Measurements from ENCODE around the gene IFITM10. TPM values are rescaled to one million over a fixed set of nuclear protein-coding genes. Genes with fewer than 3 reads are reported as not detected.
A peak's percentile ranks its signal among the peaks of the same experiment; 100 is the strongest.

IFITM10 gene
- total and polyA plus RNA-seq, 10 of the 15 experiments (the other 5 are each of a cell fraction or from before 2014, with no cell fraction given), result 0.04 to 0.27 TPM; not detected in 8

- Histone ChIP-seq H3K4me3 (no peak overlapping the region), H2AFZ (ENCODE audit: control insufficient read depth, low read depth, low read length) (no peak overlapping the region), H3K9me3 (replicated peaks; ENCODE audit: control insufficient read depth, insufficient read depth, low read length) (no peaks in the 10 kb centered on the region; the same call in 2 of the 3 replicates), H4K20me1 (ENCODE audit: control insufficient read depth, insufficient read depth) (no peaks in the 10 kb centered on the region), H3K9ac (ENCODE audit: control insufficient read depth, insufficient read depth, low read length) (no peak overlapping the region), H3K79me2 (ENCODE audit: control insufficient read depth, insufficient read depth, low read length) (no peaks in the 10 kb centered on the region), H3K4me2 (ENCODE audit: control insufficient read depth, insufficient read depth) (no peak overlapping the region), H3K27ac (ENCODE audit: control insufficient read depth, insufficient read depth) (no peak overlapping the region), H3K36me3 (ENCODE audit: control insufficient read depth in 2 of 2, insufficient read depth in 2 of 2, low read length in 1 of 2) (no peaks in the 10 kb centered on the region), H3K27me3 (replicated peaks in 1 of 2; ENCODE audit: control insufficient read depth in 2 of 2, insufficient read depth in 2 of 2, low read length in 1 of 2) (no peaks in the 10 kb centered on the region; a peak in 1 of 4 replicates), H3K4me1 (ENCODE audit: control insufficient read depth, insufficient read depth, low read length) (peaks cover 5% of the 10 kb centered on the region)
- intact Hi-C loops (cut with micrococcal nuclease; ENCODE audit: unreplicated experiment) (no loop called here), in situ Hi-C loops (cut with MboI) (no loop called here)
- POLR2A ChIA-PET, result no interaction called here
- no TSS peak for BruUV-seq (replicated peaks)
- CTCF ChIA-PET, result interaction anchor here (1.0 to 1.5 kb wide), 5 partner anchors 7 to 450 kb away, joined by 3 to 9 read pairs (median 5); partner anchors contain the start of gene SYT8
- TF ChIP-seq CBX3 (IDR thresholded peaks at IDR 0.05; ENCODE audit: borderline replicate concordance, low read depth) (no peak), SPI1 (IDR thresholded peaks at IDR 0.05; ENCODE audit: borderline replicate concordance, insufficient read depth, low read depth, low read length) (peak; percentile 12; the same call in 1 of the 2 replicates)
- FAIRE-seq, result no peak
- RAD21 ChIA-PET (ENCODE audit: unreplicated experiment), result no interaction called here
- SMC1A ChIA-PET (ENCODE audit: uncharacterized antibody, unreplicated experiment), result interaction anchor here (1.1 to 1.6 kb wide), 2 partner anchors 131 to 299 kb away, joined by 3 to 4 read pairs; no protein-coding TSS in a partner anchor
- DNase-seq (ENCODE audit: low read depth, low spot score), result no peak
- no peak for ATAC-seq
- 41% methylated on average over 10 of the region's 10 CpGs for WGBS (ENCODE audit: insufficient coverage, insufficient replicate concordance, low lambda C conversion rate, missing lambda C conversion rate)
Measured at GRCh38 chr11:1701091-1701807, 49.1 kb downstream of the IFITM10 start.

GRCh38 chr11:1699771-1700170, 50.6 kb downstream of the IFITM10 start:
- Histone ChIP-seq H3K4me3 (no peak overlapping the region), H4K20me1 (ENCODE audit: control insufficient read depth, insufficient read depth) (no peaks in the 10 kb centered on the region), H3K4me2 (ENCODE audit: control insufficient read depth, insufficient read depth) (no peak overlapping the region), H3K27ac (ENCODE audit: control insufficient read depth, insufficient read depth) (no peak overlapping the region), H3K27me3 (replicated peaks in 1 of 2; ENCODE audit: control insufficient read depth in 2 of 2, insufficient read depth in 2 of 2, low read length in 1 of 2) (no peaks in the 10 kb centered on the region; a peak in 1 of 4 replicates), H3K79me2 (ENCODE audit: control insufficient read depth, insufficient read depth, low read length) (no peaks in the 10 kb centered on the region), H3K4me1 (ENCODE audit: control insufficient read depth, insufficient read depth, low read length) (no peaks in the 10 kb centered on the region), H2AFZ (ENCODE audit: control insufficient read depth, low read depth, low read length) (no peak overlapping the region), H3K36me3 (ENCODE audit: control insufficient read depth in 2 of 2, insufficient read depth in 2 of 2, low read length in 1 of 2) (no peaks in the 10 kb centered on the region), H3K9me3 (replicated peaks; ENCODE audit: control insufficient read depth, insufficient read depth, low read length) (no peaks in the 10 kb centered on the region; the same call in 2 of the 3 replicates), H3K9ac (ENCODE audit: control insufficient read depth, insufficient read depth, low read length) (no peak overlapping the region)
- WGBS (ENCODE audit: insufficient coverage, insufficient replicate concordance, low lambda C conversion rate, missing lambda C conversion rate), result 18% methylated on average over 5 of the region's 5 CpGs
- CTCF ChIA-PET, result no interaction called here
- TF ChIP-seq E2F8 (IDR thresholded peaks at IDR 0.05; ENCODE audit: low read depth, partially characterized antibody) (no peak), GABPA (IDR thresholded peaks at IDR 0.05; ENCODE audit: low read depth) (no peak)
- in situ Hi-C loops (cut with MboI) (loop anchor here (5.0 kb wide), 2 partner anchors 123 to 453 kb away; no protein-coding TSS in a partner anchor), intact Hi-C loops (cut with micrococcal nuclease; ENCODE audit: unreplicated experiment) (no loop called here)
- DNase-seq (ENCODE audit: low read depth, low spot score) (no peak), FAIRE-seq (no peak), ATAC-seq (no peak)
- no TSS peak for BruUV-seq (replicated peaks)
- SMC1A ChIA-PET (ENCODE audit: uncharacterized antibody, unreplicated experiment), result no interaction called here
- POLR2A ChIA-PET, result no interaction called here
- RAD21 ChIA-PET (ENCODE audit: unreplicated experiment), result no interaction called here

All from GM12878 (cell line).